Body of pancreas (tissue), 4 donors: ENCODE measurements around the gene ANO10. TPM values are rescaled to one million over a fixed set of nuclear protein-coding genes. Genes with fewer than 3 reads are reported as not detected.

Experiments used
- ATAC-seq: fragments of 150-250 bp; one replicate; pipeline ENCODE4 v1.9.1; 2016
- DNase-seq, 4 donors: peaks; one replicate each; pipeline ENCODE4 v3.0.0-alpha.2; 2019
- H3K27ac ChIP-seq, 4 donors: fragments of 200-600 bp; sonication (generic); 1 replicate in 3 of 4; 2 replicates in 1 of 4; pipeline versions ENCODE4 v1.5.1 to v1.6.1; 2016 to 2019; ENCODE audit warnings: mild to moderate bottlenecking in 1 of 4, mixed read lengths in 1 of 4, moderate library complexity in 1 of 4
- H3K27me3 ChIP-seq, 2 donors: fragments of 200-600 bp; sonication (generic); one replicate each; pipeline ENCODE4 v1.6.0; 2016; ENCODE audit warnings: mild to moderate bottlenecking in 1 of 2
- H3K36me3 ChIP-seq, 2 donors: fragments of 200-600 bp; sonication (generic); replicated peaks in 1 of 2; 2 replicates each; pipeline ENCODE4 v1.5.1; 2016; ENCODE audit warnings: low read depth in 2 of 2; ENCODE audit not compliant: insufficient read depth in 1 of 2
- H3K4me1 ChIP-seq: fragments of 200-600 bp; sonication (generic); one replicate; pipeline ENCODE4 v1.6.0; 2016
- H3K4me3 ChIP-seq, 2 donors: fragments of 200-600 bp; sonication (generic); 1 replicate in 1 of 2; 2 replicates in 1 of 2; pipeline ENCODE4 v1.5.1; 2016 to 2019
- H3K9me3 ChIP-seq, 3 donors: fragments of 200-600 bp; sonication (generic); 1 replicate in 2 of 3; 2 replicates in 1 of 3; pipeline ENCODE4 v1.5.1; 2016
- POLR2A ChIP-seq, 3 donors: fragments of 450-650 bp; IDR thresholded peaks; one replicate each; pipeline ENCODE4 v1.6.1; 2016; ENCODE audit warnings: antibody characterized with exemption in 3 of 3, mild to moderate bottlenecking in 2 of 3
- WGBS, 2 donors: methylation state at CpG; one replicate each; pipeline ENCODE4 v1.1.5; 2017; 5-methylcytosine and 5-hydroxymethylcytosine counted together
- intact Hi-C: fragments of 100-400 bp; cut with DNase I; formaldehyde crosslinking; loops from one replicate; pipeline ENCODE4 v1.15.1; 2023
- total RNA-seq, 2 donors: library from RNA; depleted of rRNA; stranded (reverse); fragments of >200 nt; gene quantifications; one replicate each; pipeline ENCODE4 v1.1.0, GENCODE V29; 2016
- TF ChIP-seq, protein P1 (sequence below), 7 experiments: fragments of 450-650 bp in 4 of 7; fragments of 200-600 bp in 3 of 7; sonication (generic) in 3 of 7; IDR thresholded peaks; one replicate each; pipeline ENCODE4 v1.5.1; 2016 to 2019; ENCODE audit warnings: antibody characterized with exemption in 7 of 7

The ANO10 gene
- total RNA-seq, 2 donors from 2014 or later, result 14.3 to 16.2 TPM

DNA sequence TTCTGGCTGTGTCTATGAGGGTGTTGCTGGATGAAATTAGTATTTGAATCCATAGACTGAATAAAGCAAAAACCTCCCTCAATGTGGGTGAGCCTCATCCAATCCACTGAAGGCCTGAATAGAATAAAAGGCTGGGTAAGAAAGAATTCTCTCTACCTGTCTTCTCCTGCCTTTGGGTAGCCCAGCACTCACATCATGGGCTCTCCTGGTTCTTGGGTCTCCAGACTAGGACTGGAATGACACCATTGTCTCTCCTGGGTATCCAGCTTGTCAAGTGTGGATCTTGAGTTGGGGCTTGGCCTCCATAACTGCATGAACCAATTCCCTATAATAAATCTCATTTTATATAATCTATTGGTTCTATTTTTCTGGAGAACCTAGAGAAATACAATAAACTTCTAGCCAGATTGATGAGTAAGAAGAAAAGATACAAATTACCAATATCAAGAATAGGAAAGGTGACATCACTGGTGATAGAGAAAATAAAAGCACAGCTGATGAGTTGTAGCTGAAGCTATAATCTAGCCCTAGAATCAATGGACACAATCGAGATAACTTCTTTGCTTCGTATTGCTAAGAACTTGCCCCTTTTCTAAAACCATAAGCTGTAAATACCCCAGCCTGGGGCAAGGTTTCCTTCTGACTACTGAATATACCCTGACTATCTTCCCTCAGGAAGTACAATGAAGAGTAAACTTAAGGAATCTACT, 106.4 kb downstream of the ANO10 start:
- no peaks in the 10 kb centered on the region for H3K27me3 ChIP-seq
- TF ChIP-seq, protein P1, sequence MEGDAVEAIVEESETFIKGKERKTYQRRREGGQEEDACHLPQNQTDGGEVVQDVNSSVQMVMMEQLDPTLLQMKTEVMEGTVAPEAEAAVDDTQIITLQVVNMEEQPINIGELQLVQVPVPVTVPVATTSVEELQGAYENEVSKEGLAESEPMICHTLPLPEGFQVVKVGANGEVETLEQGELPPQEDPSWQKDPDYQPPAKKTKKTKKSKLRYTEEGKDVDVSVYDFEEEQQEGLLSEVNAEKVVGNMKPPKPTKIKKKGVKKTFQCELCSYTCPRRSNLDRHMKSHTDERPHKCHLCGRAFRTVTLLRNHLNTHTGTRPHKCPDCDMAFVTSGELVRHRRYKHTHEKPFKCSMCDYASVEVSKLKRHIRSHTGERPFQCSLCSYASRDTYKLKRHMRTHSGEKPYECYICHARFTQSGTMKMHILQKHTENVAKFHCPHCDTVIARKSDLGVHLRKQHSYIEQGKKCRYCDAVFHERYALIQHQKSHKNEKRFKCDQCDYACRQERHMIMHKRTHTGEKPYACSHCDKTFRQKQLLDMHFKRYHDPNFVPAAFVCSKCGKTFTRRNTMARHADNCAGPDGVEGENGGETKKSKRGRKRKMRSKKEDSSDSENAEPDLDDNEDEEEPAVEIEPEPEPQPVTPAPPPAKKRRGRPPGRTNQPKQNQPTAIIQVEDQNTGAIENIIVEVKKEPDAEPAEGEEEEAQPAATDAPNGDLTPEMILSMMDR (IDR thresholded peaks at IDR 0.05), result no peak
- TF ChIP-seq POLR2A (IDR thresholded peaks at IDR 0.05), result no peak
- 88 to 90% methylated on average over 2 of the region's 2 CpGs for WGBS, 2 donors
- H3K4me3 ChIP-seq, result no peak overlapping the region
- peaks cover 6% of the 10 kb centered on the region for H3K4me1 ChIP-seq
- no peak overlapping the region for H3K27ac ChIP-seq
- peaks cover 0 to 7% (median 0%) of the 10 kb centered on the region in 3 donors for H3K9me3 ChIP-seq
- no peak for ATAC-seq
- no peaks in the 10 kb centered on the region for H3K36me3 ChIP-seq
- intact Hi-C loops, result no loop called here
- no peak for DNase-seq

DNA sequence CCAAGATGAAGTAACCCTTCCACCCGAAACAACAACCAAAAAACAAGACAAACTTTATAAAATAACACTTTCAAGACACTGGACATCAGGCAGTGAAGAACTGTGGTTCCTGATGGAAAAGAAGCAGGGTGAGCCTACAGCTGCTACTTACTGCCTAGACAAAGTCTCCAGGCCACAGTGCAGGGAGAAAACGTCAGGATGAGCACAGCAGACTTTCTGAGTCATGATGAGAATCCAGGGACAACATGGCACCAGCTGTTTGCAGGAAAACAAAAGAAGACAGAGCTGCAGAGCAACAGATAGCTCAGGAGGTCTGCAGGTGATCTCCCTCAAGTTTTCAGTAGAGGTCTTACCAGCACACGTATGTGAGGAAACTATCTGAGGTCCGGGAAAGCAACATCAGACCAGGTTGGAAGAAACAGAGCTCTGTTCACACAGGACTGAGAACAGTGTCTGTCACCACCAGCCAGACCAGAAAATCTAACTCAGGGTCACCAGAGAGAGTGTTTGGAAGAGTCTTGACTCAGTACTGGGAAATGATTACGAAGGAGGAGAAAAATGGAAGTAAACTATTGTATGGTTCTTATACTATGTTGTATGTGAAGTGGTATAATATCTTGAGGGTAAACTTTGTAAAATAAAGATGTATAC, 108.9 kb downstream of the ANO10 start:
- Histone ChIP-seq H3K27me3 (no peaks in the 10 kb centered on the region), H3K4me3 (no peak overlapping the region), H3K4me1 (peaks cover 6% of the 10 kb centered on the region), H3K9me3 (no peaks in the 10 kb centered on the region), H3K27ac (no peak overlapping the region), H3K36me3 (no peaks in the 10 kb centered on the region)
- TF ChIP-seq, protein P1 (IDR thresholded peaks at IDR 0.05), result no peak
- no peak for TF ChIP-seq POLR2A (IDR thresholded peaks at IDR 0.05)
- no peak for DNase-seq
- 82 to 84% methylated on average over 5 of the region's 5 CpGs for WGBS, 2 donors
- intact Hi-C loops, result no loop called here
- ATAC-seq, result no peak

DNA sequence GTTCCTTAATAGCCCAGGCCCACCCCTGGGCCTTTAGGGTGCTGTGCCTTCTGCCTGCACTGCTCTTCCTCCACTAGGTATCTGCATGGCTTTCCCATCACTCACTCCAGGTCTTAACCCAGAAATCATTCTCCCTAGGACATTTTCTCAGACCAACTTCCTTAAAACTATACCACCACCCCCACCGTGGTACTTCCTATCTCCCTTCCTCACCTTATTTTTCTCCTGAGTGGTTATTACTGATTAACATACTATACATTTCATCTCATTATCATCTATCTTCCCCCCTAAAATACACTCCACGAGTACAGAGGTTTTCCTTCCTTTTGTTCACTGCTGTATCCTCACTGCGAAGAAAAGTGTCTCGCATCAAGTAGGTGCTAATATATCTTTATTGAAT, 115.2 kb downstream of the ANO10 start:
- Histone ChIP-seq H3K27ac (no peak overlapping the region), H3K4me3 (no peak overlapping the region), H3K9me3 (no peaks in the 10 kb centered on the region), H3K4me1 (no peaks in the 10 kb centered on the region), H3K36me3 (no peaks in the 10 kb centered on the region), H3K27me3 (no peaks in the 10 kb centered on the region)
- 58% methylated on average over 4 of the region's 4 CpGs for WGBS, 2 donors
- DNase-seq, result no peak
- ATAC-seq, result no peak
- intact Hi-C loops, result loop anchor here (10.0 kb wide), 1 partner anchor 342 kb away; no protein-coding TSS in a partner anchor
- TF ChIP-seq, protein P1 (IDR thresholded peaks at IDR 0.05), result no peak
- no peak for TF ChIP-seq POLR2A (IDR thresholded peaks at IDR 0.05)

DNA sequence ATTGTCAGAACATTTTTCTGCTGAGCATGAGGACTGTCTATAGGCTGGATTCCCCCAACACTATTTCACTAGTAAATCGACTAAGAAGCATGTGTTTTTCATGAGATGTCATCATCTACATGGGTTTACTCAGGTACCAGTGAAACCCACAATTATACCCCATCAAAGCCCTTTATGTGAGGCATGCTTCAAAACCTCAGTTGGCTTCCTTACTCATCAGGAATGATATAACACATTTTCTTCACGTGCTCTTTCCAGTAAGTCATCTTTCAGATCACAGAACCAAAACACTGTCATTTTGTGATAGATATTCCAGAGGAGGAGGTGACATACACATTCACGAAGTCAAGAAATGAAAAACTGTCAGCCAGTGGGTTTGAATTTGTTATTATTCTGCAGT, 116.5 kb downstream of the ANO10 start:
- ATAC-seq (no peak), DNase-seq (no peak)
- Histone ChIP-seq H3K9me3 (no peaks in the 10 kb centered on the region), H3K4me1 (no peaks in the 10 kb centered on the region), H3K36me3 (no peaks in the 10 kb centered on the region), H3K27me3 (no peaks in the 10 kb centered on the region), H3K27ac (no peak overlapping the region), H3K4me3 (no peak overlapping the region)
- TF ChIP-seq POLR2A (IDR thresholded peaks at IDR 0.05), result no peak
- TF ChIP-seq, protein P1 (IDR thresholded peaks at IDR 0.05), result no peak
- 51 to 57% methylated on average over 3 of the region's 3 CpGs for WGBS, 2 donors
- intact Hi-C loops, result loop anchor here (10.0 kb wide), 1 partner anchor 341 kb away; no protein-coding TSS in a partner anchor
